Uterus (tissue), 4 donors: Measurements from ENCODE around the gene NBEA. TPM values are rescaled to one million over a fixed set of nuclear protein-coding genes. Genes with fewer than 3 reads are reported as not detected.

Experiments
- DNase-seq, 2 donors: peaks; one replicate each; pipeline ENCODE4 v3.0.0-alpha.2; 2019 to 2020
- H3K27ac ChIP-seq, 2 donors: fragments of 200-600 bp; sonication (generic); 1 replicate in 1 of 2; 2 replicates in 1 of 2; pipeline ENCODE4 v1.5.1; 2016 to 2018
- H3K27me3 ChIP-seq, 2 donors: fragments of 200-600 bp; sonication (generic); one replicate each; pipeline ENCODE4 v1.5.1; 2018 to 2019; ENCODE audit warnings: control low read depth in 1 of 2
- H3K36me3 ChIP-seq, 2 donors: fragments of 200-600 bp; sonication (generic); one replicate each; pipeline ENCODE4 v1.5.1; 2019; ENCODE audit warnings: control low read depth in 1 of 2
- H3K4me1 ChIP-seq, 2 donors: fragments of 200-600 bp; sonication (generic); one replicate each; pipeline ENCODE4 v1.5.1; 2018 to 2019; ENCODE audit warnings: control low read depth in 1 of 2
- H3K4me3 ChIP-seq, 2 donors: fragments of 200-600 bp; sonication (generic); 1 replicate in 1 of 2; 2 replicates in 1 of 2; pipeline ENCODE4 v1.5.1; 2018 to 2019; ENCODE audit warnings: mild to moderate bottlenecking in 1 of 2
- H3K9me3 ChIP-seq, 2 donors: fragments of 200-600 bp; sonication (generic); one replicate each; pipeline ENCODE4 v1.5.1; 2019; ENCODE audit warnings: control low read depth in 1 of 2
- CTCF ChIP-seq, 4 experiments: fragments of 200-600 bp in 2 of 4; fragments of 450-650 bp in 2 of 4; sonication (generic) in 2 of 4; IDR thresholded peaks; one replicate each; pipeline ENCODE4 v1.5.1; 2016 to 2019; ENCODE audit warnings: antibody characterized with exemption in 4 of 4, mild to moderate bottlenecking in 2 of 4, moderate library complexity in 1 of 4
- POLR2A ChIP-seq, 2 donors: fragments of 450-650 bp; IDR thresholded peaks; one replicate each; pipeline ENCODE4 v1.6.1; 2016; ENCODE audit warnings: antibody characterized with exemption in 2 of 2, mild to moderate bottlenecking in 1 of 2, moderate library complexity in 1 of 2
- intact Hi-C: fragments of 100-400 bp; cut with DNase I; formaldehyde crosslinking; loops from one replicate; pipeline ENCODE4 v1.15.1; 2023; ENCODE audit warnings: low total_unique reads
- total RNA-seq, 4 donors: library from RNA; depleted of rRNA in 3 of 4; stranded (reverse); fragments of >200 nt in 3 of 4; gene quantifications; one replicate each; pipeline versions ENCODE4 v1.1.0 to v1.2.4, GENCODE V29; 2014 to 2023
- donor health status: DM: yes; HTN: yes; CAD: no.

Gene NBEA
- total RNA-seq, 4 donors from 2014 or later = 15.6 to 58.1 (median 37.3) TPM

- DNase-seq = no peak
- Histone ChIP-seq H3K27me3 (no peaks in the 10 kb centered on the region), H3K4me3 (no peak overlapping the region), H3K4me1 (peaks cover 0 to 5% of the 10 kb centered on the region in 2 donors), H3K9me3 (no peaks in the 10 kb centered on the region), H3K36me3 (no peaks in the 10 kb centered on the region), H3K27ac (no peak overlapping the region)
- TF ChIP-seq CTCF (IDR thresholded peaks at IDR 0.05) (no peak), POLR2A (IDR thresholded peaks at IDR 0.05) (no peak)
- intact Hi-C loops = no loop called here
Measured at GRCh38 chr13:35593651-35594050, 651.6 kb downstream of the NBEA start.

GRCh38 chr13:35594096-35594495, 652.0 kb downstream of the NBEA start:
- no peak overlapping the region for H3K4me3 ChIP-seq
- intact Hi-C loops = no loop called here
- no peak for DNase-seq
- H3K36me3 ChIP-seq = no peaks in the 10 kb centered on the region
- H3K27me3 ChIP-seq = no peaks in the 10 kb centered on the region
- peaks cover 0 to 5% of the 10 kb centered on the region in 2 donors for H3K4me1 ChIP-seq
- H3K27ac ChIP-seq = no peak overlapping the region
- no peaks in the 10 kb centered on the region for H3K9me3 ChIP-seq
- TF ChIP-seq CTCF (IDR thresholded peaks at IDR 0.05) (no peak), POLR2A (IDR thresholded peaks at IDR 0.05) (no peak)

GRCh38 chr13:35595181-35595580, 653.1 kb downstream of the NBEA start:
- TF ChIP-seq POLR2A (IDR thresholded peaks at IDR 0.05) = no peak
- no peak for TF ChIP-seq CTCF (IDR thresholded peaks at IDR 0.05)
- Histone ChIP-seq H3K36me3 (no peaks in the 10 kb centered on the region), H3K27me3 (no peaks in the 10 kb centered on the region), H3K4me3 (no peak overlapping the region), H3K27ac (no peak overlapping the region), H3K9me3 (no peaks in the 10 kb centered on the region), H3K4me1 (peaks cover 0 to 5% of the 10 kb centered on the region in 2 donors)
- intact Hi-C loops = no loop called here
- DNase-seq = no peak

GRCh38 chr13:35596321-35597030, 654.4 kb downstream of the NBEA start:
- DNase-seq = no peak
- intact Hi-C loops = no loop called here
- no peak for TF ChIP-seq CTCF (IDR thresholded peaks at IDR 0.05)
- TF ChIP-seq POLR2A (IDR thresholded peaks at IDR 0.05) = no peak

GRCh38 chr13:35597451-35597850, 655.4 kb downstream of the NBEA start:
- Histone ChIP-seq H3K4me3 (no peak overlapping the region), H3K27me3 (no peaks in the 10 kb centered on the region), H3K36me3 (no peaks in the 10 kb centered on the region), H3K27ac (no peak overlapping the region), H3K9me3 (no peaks in the 10 kb centered on the region), H3K4me1 (peaks cover 0 to 5% of the 10 kb centered on the region in 2 donors)
- intact Hi-C loops = no loop called here
- no peak for DNase-seq
- TF ChIP-seq POLR2A (IDR thresholded peaks at IDR 0.05) (no peak), CTCF (IDR thresholded peaks at IDR 0.05) (no peak)

More at GRCh38 chr13:35596321-35597030, 654.4 kb downstream of the NBEA start:
- Histone ChIP-seq H3K27ac (no peak overlapping the region), H3K4me3 (no peak overlapping the region), H3K36me3 (no peaks in the 10 kb centered on the region), H3K4me1 (peaks cover 0 to 5% of the 10 kb centered on the region in 2 donors), H3K27me3 (no peaks in the 10 kb centered on the region), H3K9me3 (no peaks in the 10 kb centered on the region)
